WTC11 (cell line): ENCODE data around the gene PLEKHN1. TPM values are rescaled to one million over a fixed set of nuclear protein-coding genes. Genes with fewer than 3 reads are reported as not detected.

Source experiments
- ATAC-seq: fragments of 200-7000 bp; cut with Tn5 transposase; 2 replicates; pipeline ENCODE4 v1.10.0; 2021; ENCODE audit warnings: mild to moderate bottlenecking, moderate library complexity
- CTCF ChIA-PET: fragments of 300-600 bp; sonication (Branson Sonifier 250); formaldehyde crosslinking; loops from one replicate; lab custom pipeline; 2021; ENCODE audit warnings: antibody characterized with exemption; lab: Charles Lee
- POLR2A ChIA-PET: fragments of 350-600 bp; sonication (Branson Sonifier 250); formaldehyde crosslinking; loops from one replicate; lab custom pipeline; 2021; ENCODE audit warnings: antibody characterized with exemption; lab: Charles Lee
- DNase-seq: peaks from one replicate; pipeline ENCODE4 v3.0.0; 2021; ENCODE audit warnings: low spot score
- H3K27ac Mint-ChIP-seq: 2 replicates; pipeline ENCODE4 v1.8.0; 2021; ENCODE audit warnings: mixed read lengths
- H3K27me3 Mint-ChIP-seq: 2 replicates; pipeline ENCODE4 v1.8.0; 2021; ENCODE audit warnings: low read depth, mild to moderate bottlenecking, moderate library complexity, mixed read lengths
- H3K36me3 Mint-ChIP-seq: 2 replicates; pipeline ENCODE4 v1.8.0; 2021; ENCODE audit warnings: mixed read lengths
- H3K4me1 Mint-ChIP-seq: 2 replicates; pipeline ENCODE4 v1.8.0; 2022; ENCODE audit warnings: mixed read lengths
- H3K4me3 Mint-ChIP-seq: 2 replicates; pipeline ENCODE4 v1.8.0; 2021; ENCODE audit warnings: mild to moderate bottlenecking, moderate library complexity, mixed read lengths
- H3K9me3 Mint-ChIP-seq: 2 replicates; pipeline ENCODE4 v1.8.0; 2021; ENCODE audit warnings: mixed read lengths
- ATF1 ChIP-seq: sonication (generic); formaldehyde crosslinking; IDR thresholded peaks from 2 replicates; pipeline ENCODE4 v1.8.1; 2023; ENCODE audit warnings: mild to moderate bottlenecking, moderate library complexity, missing genetic modification reagents
- EMX1 ChIP-seq: fragments of 250-450 bp; sonication (Bioruptor Pico); IDR thresholded peaks from 2 replicates; pipeline ENCODE4 v1.8.0; 2021; ENCODE audit warnings: mild to moderate bottlenecking
- FOXP1 ChIP-seq: sonication (generic); formaldehyde crosslinking; IDR thresholded peaks from 2 replicates; pipeline ENCODE4 v1.8.0; 2022; ENCODE audit warnings: missing genetic modification reagents, mild to moderate bottlenecking, moderate library complexity, borderline replicate concordance
- GTF2I ChIP-seq: fragments of 250-450 bp; sonication (Bioruptor Pico); conservative IDR thresholded peaks from 2 replicates; pipeline ENCODE4 v1.4.0; 2021; ENCODE audit warnings: mild to moderate bottlenecking
- IRF2 ChIP-seq: sonication (generic); formaldehyde crosslinking; IDR thresholded peaks from 2 replicates; pipeline ENCODE4 v1.8.0; 2022; ENCODE audit warnings: low read depth, missing genetic modification reagents, borderline replicate concordance
- JAZF1 ChIP-seq: fragments of 250-450 bp; sonication (Bioruptor Pico); IDR thresholded peaks from 2 replicates; pipeline ENCODE4 v1.9.0; 2021; ENCODE audit warnings: moderate library complexity, mild to moderate bottlenecking, inconsistent platforms
- NFE2L1 ChIP-seq: sonication (generic); formaldehyde crosslinking; IDR thresholded peaks from 2 replicates; pipeline ENCODE4 v1.8.1; 2023; ENCODE audit warnings: missing genetic modification reagents
- NFYB ChIP-seq: sonication (generic); formaldehyde crosslinking; conservative IDR thresholded peaks from 2 replicates; pipeline ENCODE4 v1.8.0; 2022; ENCODE audit warnings: low read depth, missing genetic modification reagents
- NR1H2 ChIP-seq: sonication (generic); formaldehyde crosslinking; IDR thresholded peaks from 2 replicates; pipeline ENCODE4 v1.9.0; 2021; ENCODE audit warnings: mild to moderate bottlenecking, moderate library complexity, missing genetic modification reagents
- ZNF138 ChIP-seq: sonication (generic); formaldehyde crosslinking; conservative IDR thresholded peaks from 2 replicates; pipeline ENCODE4 v1.8.1; 2022; ENCODE audit warnings: mild to moderate bottlenecking, moderate library complexity, missing genetic modification reagents
- ZNF423 ChIP-seq: fragments of 250-450 bp; sonication (Bioruptor Pico); IDR thresholded peaks from 2 replicates; pipeline ENCODE4 v2.1.2; 2022; ENCODE audit warnings: mild to moderate bottlenecking, moderate library complexity
- total RNA-seq: library from RNA; stranded (reverse); gene quantifications from 3 replicates; pipeline ENCODE4 v1.2.3, GENCODE V29; 2021
- TF ChIP-seq, protein P1 (sequence below): sonication (generic); formaldehyde crosslinking; IDR thresholded peaks from 2 replicates; pipeline ENCODE4 v1.8.1; 2022; ENCODE audit warnings: mild to moderate bottlenecking, moderate library complexity, missing genetic modification reagents
- TF ChIP-seq, protein P2 (sequence below): sonication (generic); formaldehyde crosslinking; conservative IDR thresholded peaks from 2 replicates; pipeline ENCODE4 v1.8.1; 2023; ENCODE audit warnings: mild to moderate bottlenecking, low read depth, missing genetic modification reagents, moderate library complexity
- TF ChIP-seq, protein P3 (sequence below): sonication (generic); formaldehyde crosslinking; IDR thresholded peaks from 2 replicates; pipeline ENCODE4 v1.8.1; 2023; ENCODE audit warnings: mild to moderate bottlenecking, moderate library complexity, missing genetic modification reagents
- TF ChIP-seq, protein P4 (sequence below): sonication (generic); formaldehyde crosslinking; IDR thresholded peaks from 2 replicates; pipeline ENCODE4 v1.8.0; 2023; ENCODE audit warnings: missing genetic modification reagents, mild to moderate bottlenecking, borderline replicate concordance
- TF ChIP-seq, protein P5 (sequence below): sonication (generic); formaldehyde crosslinking; IDR thresholded peaks from 2 replicates; pipeline ENCODE4 v1.8.0; 2022; ENCODE audit warnings: mild to moderate bottlenecking, missing genetic modification reagents
- TF ChIP-seq, protein P6 (sequence below): fragments of 250-450 bp; sonication (Bioruptor Pico); conservative IDR thresholded peaks from 2 replicates; pipeline ENCODE4 v1.9.0; 2021; ENCODE audit warnings: mild to moderate bottlenecking
- TF ChIP-seq, protein P7 (sequence below): sonication (generic); formaldehyde crosslinking; IDR thresholded peaks from 2 replicates; pipeline ENCODE4 v1.8.1; 2022; ENCODE audit warnings: low read depth, missing genetic modification reagents, borderline replicate concordance

PLEKHN1 gene
- total RNA-seq, 1 experiment from 2014 or later: 3.4 TPM

DNA sequence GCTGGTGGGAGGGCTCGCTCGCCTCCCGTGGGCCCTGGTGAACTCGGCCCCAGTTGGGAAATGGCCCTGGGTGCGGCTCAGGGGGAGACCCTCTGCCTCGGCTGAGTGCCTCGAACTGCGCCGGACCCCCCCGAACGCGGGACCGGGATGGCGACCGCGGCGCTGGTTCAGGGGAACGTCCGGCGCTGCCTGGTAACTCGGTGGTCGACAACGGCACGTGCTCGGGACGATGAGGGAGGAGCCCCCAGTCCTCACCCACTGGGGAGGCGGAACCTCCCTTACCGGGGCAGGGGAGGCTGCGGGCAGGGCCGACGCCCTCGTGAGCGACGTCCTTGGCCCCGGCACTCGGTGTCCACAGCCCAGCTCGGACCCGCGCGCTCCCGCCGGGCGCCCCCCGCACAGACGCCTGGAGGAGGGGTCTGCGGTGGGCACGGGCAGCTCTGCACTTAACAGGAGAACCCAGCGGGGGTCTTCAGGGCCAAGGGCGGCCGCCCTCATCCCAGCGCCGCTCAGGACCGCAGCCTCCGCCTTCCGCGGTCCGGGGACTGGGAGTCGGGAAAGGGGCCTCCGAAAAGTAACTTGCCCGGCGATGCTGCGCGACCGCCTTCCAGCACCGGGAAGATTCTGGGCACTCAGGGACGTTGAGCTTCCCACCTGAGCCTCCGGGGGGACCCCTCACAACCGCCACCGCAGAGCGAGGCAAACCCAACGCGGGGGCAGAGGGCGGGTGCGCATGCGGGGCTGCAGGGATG, 31.9 kb downstream of the PLEKHN1 start:
- CTCF ChIA-PET: interaction anchor here (0.6 to 3.7 kb wide), 7 partner anchors 15 to 118 kb away, joined by 3 to 23 read pairs (median 5); partner anchors contain the start of genes C1orf159, ISG15 and PERM1
- Mint-ChIP-seq H3K4me3 (peak overlapping the region; percentile 49), H3K4me1 (peaks cover 5% of the 10 kb centered on the region), H3K36me3 (no peaks in the 10 kb centered on the region), H3K27me3 (peaks cover 78% of the 10 kb centered on the region), H3K27ac (no peak overlapping the region), H3K9me3 (no peaks in the 10 kb centered on the region)
- POLR2A ChIA-PET: interaction anchor here (0.8 to 1.6 kb wide), 3 partner anchors 15 to 43 kb away, joined by 3 read pairs; partner anchors contain the start of gene ISG15
- ATAC-seq: peak; percentile 6
- DNase-seq: peak; percentile 59
- TF ChIP-seq, protein P1, sequence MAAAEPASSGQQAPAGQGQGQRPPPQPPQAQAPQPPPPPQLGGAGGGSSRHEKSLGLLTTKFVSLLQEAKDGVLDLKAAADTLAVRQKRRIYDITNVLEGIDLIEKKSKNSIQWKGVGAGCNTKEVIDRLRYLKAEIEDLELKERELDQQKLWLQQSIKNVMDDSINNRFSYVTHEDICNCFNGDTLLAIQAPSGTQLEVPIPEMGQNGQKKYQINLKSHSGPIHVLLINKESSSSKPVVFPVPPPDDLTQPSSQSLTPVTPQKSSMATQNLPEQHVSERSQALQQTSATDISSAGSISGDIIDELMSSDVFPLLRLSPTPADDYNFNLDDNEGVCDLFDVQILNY (CRISPR knock-in tag): 0 out of 2 replicates have a peak, but pooled peaks have one; percentile 46
- TF ChIP-seq ATF1 (CRISPR knock-in tag): no peak
- TF ChIP-seq, protein P2, sequence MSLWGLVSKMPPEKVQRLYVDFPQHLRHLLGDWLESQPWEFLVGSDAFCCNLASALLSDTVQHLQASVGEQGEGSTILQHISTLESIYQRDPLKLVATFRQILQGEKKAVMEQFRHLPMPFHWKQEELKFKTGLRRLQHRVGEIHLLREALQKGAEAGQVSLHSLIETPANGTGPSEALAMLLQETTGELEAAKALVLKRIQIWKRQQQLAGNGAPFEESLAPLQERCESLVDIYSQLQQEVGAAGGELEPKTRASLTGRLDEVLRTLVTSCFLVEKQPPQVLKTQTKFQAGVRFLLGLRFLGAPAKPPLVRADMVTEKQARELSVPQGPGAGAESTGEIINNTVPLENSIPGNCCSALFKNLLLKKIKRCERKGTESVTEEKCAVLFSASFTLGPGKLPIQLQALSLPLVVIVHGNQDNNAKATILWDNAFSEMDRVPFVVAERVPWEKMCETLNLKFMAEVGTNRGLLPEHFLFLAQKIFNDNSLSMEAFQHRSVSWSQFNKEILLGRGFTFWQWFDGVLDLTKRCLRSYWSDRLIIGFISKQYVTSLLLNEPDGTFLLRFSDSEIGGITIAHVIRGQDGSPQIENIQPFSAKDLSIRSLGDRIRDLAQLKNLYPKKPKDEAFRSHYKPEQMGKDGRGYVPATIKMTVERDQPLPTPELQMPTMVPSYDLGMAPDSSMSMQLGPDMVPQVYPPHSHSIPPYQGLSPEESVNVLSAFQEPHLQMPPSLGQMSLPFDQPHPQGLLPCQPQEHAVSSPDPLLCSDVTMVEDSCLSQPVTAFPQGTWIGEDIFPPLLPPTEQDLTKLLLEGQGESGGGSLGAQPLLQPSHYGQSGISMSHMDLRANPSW (CRISPR knock-in tag): no peak
- no peak for TF ChIP-seq NFYB (CRISPR knock-in tag)
- TF ChIP-seq NR1H2: no peak
- no peak for TF ChIP-seq JAZF1 (CRISPR knock-in tag)
- no peak for TF ChIP-seq ZNF423 (CRISPR knock-in tag)
- TF ChIP-seq GTF2I (CRISPR knock-in tag): no peak
- no peak for TF ChIP-seq EMX1 (CRISPR knock-in tag)
- TF ChIP-seq, protein P3, sequence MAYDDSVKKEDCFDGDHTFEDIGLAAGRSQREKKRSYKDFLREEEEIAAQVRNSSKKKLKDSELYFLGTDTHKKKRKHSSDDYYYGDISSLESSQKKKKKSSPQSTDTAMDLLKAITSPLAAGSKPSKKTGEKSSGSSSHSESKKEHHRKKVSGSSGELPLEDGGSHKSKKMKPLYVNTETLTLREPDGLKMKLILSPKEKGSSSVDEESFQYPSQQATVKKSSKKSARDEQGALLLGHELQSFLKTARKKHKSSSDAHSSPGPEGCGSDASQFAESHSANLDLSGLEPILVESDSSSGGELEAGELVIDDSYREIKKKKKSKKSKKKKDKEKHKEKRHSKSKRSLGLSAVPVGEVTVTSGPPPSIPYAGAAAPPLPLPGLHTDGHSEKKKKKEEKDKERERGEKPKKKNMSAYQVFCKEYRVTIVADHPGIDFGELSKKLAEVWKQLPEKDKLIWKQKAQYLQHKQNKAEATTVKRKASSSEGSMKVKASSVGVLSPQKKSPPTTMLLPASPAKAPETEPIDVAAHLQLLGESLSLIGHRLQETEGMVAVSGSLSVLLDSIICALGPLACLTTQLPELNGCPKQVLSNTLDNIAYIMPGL (CRISPR knock-in tag): peak; percentile 73; the same call in 1 of the 2 replicates
- TF ChIP-seq, protein P4, sequence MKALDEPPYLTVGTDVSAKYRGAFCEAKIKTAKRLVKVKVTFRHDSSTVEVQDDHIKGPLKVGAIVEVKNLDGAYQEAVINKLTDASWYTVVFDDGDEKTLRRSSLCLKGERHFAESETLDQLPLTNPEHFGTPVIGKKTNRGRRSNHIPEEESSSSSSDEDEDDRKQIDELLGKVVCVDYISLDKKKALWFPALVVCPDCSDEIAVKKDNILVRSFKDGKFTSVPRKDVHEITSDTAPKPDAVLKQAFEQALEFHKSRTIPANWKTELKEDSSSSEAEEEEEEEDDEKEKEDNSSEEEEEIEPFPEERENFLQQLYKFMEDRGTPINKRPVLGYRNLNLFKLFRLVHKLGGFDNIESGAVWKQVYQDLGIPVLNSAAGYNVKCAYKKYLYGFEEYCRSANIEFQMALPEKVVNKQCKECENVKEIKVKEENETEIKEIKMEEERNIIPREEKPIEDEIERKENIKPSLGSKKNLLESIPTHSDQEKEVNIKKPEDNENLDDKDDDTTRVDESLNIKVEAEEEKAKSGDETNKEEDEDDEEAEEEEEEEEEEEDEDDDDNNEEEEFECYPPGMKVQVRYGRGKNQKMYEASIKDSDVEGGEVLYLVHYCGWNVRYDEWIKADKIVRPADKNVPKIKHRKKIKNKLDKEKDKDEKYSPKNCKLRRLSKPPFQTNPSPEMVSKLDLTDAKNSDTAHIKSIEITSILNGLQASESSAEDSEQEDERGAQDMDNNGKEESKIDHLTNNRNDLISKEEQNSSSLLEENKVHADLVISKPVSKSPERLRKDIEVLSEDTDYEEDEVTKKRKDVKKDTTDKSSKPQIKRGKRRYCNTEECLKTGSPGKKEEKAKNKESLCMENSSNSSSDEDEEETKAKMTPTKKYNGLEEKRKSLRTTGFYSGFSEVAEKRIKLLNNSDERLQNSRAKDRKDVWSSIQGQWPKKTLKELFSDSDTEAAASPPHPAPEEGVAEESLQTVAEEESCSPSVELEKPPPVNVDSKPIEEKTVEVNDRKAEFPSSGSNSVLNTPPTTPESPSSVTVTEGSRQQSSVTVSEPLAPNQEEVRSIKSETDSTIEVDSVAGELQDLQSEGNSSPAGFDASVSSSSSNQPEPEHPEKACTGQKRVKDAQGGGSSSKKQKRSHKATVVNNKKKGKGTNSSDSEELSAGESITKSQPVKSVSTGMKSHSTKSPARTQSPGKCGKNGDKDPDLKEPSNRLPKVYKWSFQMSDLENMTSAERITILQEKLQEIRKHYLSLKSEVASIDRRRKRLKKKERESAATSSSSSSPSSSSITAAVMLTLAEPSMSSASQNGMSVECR (CRISPR knock-in tag): no peak
- no peak for TF ChIP-seq ZNF138 (CRISPR knock-in tag)
- TF ChIP-seq FOXP1 (CRISPR knock-in tag): peak; percentile 69; the same call in 1 of the 2 replicates
- TF ChIP-seq, protein P5, sequence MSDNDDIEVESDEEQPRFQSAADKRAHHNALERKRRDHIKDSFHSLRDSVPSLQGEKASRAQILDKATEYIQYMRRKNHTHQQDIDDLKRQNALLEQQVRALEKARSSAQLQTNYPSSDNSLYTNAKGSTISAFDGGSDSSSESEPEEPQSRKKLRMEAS (CRISPR knock-in tag): no peak
- TF ChIP-seq, protein P6, sequence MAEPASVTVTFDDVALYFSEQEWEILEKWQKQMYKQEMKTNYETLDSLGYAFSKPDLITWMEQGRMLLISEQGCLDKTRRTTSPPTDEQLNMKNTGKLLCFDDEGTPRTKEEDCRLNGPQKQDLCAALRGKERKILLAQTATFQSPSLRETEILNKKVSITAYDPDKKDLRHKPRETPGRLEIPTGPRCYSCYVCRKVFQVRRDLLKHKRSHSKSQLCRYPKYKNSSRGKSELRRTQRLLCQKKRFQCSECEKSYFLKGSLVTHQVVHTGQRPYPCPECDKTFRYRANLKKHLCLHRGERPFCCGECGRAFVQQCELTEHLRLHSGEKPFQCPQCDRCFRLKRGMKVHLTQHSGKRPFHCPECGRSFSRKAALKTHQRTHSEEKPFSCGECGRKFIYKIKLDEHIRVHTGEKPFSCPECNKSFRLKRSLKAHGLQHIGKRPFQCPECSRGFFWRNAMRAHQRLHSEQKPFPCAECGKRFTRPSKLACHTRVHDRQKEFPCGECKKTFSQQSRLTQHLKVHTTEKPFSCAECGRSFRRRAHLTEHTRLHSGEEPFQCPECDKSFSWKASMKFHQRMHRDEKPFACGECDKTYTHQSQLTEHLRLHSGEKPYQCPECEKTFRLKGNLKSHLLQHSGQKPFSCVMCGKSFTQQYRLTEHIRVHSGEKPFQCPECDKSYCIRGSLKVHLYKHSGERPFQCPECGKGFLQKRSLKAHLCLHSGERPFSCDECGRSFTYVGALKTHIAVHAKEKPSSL (CRISPR knock-in tag): no peak
- TF ChIP-seq, protein P7, sequence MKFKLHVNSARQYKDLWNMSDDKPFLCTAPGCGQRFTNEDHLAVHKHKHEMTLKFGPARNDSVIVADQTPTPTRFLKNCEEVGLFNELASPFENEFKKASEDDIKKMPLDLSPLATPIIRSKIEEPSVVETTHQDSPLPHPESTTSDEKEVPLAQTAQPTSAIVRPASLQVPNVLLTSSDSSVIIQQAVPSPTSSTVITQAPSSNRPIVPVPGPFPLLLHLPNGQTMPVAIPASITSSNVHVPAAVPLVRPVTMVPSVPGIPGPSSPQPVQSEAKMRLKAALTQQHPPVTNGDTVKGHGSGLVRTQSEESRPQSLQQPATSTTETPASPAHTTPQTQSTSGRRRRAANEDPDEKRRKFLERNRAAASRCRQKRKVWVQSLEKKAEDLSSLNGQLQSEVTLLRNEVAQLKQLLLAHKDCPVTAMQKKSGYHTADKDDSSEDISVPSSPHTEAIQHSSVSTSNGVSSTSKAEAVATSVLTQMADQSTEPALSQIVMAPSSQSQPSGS (CRISPR knock-in tag): no peak
- TF ChIP-seq NFE2L1 (CRISPR knock-in tag): no peak
- TF ChIP-seq IRF2 (CRISPR knock-in tag): no peak
